Measurements from ENCODE around the gene SEBOX.

DNA sequence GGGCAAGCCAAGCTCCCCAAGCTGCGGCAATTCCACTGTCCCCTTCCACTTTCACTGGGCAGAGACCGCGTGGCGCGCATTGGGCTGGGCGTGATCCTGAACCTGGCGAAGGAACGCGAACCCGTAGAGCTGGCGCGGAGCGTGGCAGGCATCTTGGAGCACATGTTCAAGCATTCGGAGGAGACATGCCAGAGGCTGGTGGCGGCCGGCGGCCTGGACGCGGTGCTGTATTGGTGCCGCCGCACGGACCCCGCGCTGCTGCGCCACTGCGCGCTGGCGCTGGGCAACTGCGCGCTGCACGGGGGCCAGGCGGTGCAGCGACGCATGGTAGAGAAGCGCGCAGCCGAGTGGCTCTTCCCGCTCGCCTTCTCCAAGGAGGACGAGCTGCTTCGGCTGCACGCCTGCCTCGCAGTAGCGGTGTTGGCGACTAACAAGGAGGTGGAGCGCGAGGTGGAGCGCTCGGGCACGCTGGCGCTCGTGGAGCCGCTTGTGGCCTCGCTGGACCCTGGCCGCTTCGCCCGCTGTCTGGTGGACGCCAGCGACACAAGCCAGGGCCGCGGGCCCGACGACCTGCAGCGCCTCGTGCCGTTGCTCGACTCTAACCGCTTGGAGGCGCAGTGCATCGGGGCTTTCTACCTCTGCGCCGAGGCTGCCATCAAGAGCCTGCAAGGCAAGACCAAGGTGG lies 16.3 kb upstream of the SEBOX start:
- TF ChIP-seq, protein P1, sequence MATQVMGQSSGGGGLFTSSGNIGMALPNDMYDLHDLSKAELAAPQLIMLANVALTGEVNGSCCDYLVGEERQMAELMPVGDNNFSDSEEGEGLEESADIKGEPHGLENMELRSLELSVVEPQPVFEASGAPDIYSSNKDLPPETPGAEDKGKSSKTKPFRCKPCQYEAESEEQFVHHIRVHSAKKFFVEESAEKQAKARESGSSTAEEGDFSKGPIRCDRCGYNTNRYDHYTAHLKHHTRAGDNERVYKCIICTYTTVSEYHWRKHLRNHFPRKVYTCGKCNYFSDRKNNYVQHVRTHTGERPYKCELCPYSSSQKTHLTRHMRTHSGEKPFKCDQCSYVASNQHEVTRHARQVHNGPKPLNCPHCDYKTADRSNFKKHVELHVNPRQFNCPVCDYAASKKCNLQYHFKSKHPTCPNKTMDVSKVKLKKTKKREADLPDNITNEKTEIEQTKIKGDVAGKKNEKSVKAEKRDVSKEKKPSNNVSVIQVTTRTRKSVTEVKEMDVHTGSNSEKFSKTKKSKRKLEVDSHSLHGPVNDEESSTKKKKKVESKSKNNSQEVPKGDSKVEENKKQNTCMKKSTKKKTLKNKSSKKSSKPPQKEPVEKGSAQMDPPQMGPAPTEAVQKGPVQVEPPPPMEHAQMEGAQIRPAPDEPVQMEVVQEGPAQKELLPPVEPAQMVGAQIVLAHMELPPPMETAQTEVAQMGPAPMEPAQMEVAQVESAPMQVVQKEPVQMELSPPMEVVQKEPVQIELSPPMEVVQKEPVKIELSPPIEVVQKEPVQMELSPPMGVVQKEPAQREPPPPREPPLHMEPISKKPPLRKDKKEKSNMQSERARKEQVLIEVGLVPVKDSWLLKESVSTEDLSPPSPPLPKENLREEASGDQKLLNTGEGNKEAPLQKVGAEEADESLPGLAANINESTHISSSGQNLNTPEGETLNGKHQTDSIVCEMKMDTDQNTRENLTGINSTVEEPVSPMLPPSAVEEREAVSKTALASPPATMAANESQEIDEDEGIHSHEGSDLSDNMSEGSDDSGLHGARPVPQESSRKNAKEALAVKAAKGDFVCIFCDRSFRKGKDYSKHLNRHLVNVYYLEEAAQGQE (IDR thresholded peaks at IDR 0.05; ENCODE audit: insufficient read depth in 1 of 2, low read depth in 2 of 2, low read length in 2 of 2) = no peak
- TF ChIP-seq POLR2AphosphoS5 (IDR thresholded peaks at IDR 0.05; ENCODE audit: low read depth, low read length) (no peak), SIN3A (IDR thresholded peaks at IDR 0.05; ENCODE audit: borderline replicate concordance, insufficient read depth, low read length) (no peak)

Data from PFSK-1 (cell line).